GM10847 (cell line): ENCODE results near the gene PIK3CA.

Experiments
- POLR2A ChIP-seq: IDR thresholded peaks from 2 replicates; pipeline ENCODE4 v1.6.1; 2011; ENCODE audit not compliant: insufficient read length; ENCODE audit errors: extremely low read depth

The PIK3CA gene

GRCh38 chr3:179149951-179150350 lies 1.8 kb downstream of the PIK3CA start:
- TF ChIP-seq POLR2A, result no peak

- TF ChIP-seq POLR2A, result no peak
Measured at GRCh38 chr3:179150610-179151009, 2.5 kb downstream of the PIK3CA start.

GRCh38 chr3:179151474-179151873 lies 3.3 kb downstream of the PIK3CA start:
- no peak for TF ChIP-seq POLR2A

GRCh38 chr3:179156170-179156569 lies 8.0 kb downstream of the PIK3CA start:
- no peak for TF ChIP-seq POLR2A

DNA sequence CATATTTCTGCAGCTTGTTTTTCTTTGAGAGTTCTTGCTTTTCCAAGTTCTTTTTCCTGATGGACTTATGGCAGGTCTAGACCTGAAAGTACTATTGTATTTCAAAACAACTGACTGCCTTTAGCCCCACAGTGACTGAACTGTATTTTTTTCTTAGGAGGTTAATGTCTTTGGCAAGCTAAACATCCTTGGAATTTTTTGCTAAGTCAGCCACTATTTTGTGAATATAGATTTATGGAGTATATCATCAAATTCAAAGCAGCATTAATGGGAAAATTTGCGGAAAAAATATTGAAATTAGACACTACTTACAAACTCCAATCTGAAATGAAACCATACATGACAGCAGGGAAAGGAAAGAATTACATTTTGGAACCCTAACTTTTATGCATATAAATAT lies 8.6 kb downstream of the PIK3CA start:
- TF ChIP-seq POLR2A, result no peak

DNA sequence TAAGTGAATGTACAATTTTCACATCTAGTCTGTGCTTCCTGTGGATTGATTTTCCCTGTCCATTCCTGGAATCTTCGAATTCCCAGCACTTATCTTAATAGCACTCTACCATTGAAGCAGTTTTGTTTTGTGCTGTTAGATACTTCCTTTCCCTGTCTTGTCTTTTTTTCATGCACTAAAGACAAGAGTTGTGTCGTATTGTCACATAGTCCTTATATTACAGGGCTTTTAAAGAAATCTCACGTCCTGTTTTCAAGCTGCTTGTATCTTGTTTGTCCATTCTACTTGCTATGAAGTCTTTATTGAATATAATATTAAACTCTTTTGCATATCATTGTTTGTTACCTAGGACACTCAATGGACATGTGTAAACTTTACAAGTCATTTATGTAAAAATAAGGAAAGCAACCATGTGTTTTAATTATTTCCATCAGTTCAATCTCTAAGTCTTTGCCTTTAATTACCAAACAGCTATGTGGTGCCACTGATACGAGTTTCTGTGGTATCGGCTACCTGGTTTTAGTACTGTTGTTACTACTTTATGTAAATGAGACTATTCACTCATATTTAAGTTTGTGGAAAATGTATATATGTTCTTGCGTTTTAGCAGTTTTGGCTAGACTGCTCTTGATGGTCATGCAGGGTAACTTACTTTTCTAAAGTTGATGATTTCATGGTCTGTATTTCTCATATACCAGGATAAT lies 10.3 kb downstream of the PIK3CA start:
- TF ChIP-seq POLR2A, result no peak

DNA sequence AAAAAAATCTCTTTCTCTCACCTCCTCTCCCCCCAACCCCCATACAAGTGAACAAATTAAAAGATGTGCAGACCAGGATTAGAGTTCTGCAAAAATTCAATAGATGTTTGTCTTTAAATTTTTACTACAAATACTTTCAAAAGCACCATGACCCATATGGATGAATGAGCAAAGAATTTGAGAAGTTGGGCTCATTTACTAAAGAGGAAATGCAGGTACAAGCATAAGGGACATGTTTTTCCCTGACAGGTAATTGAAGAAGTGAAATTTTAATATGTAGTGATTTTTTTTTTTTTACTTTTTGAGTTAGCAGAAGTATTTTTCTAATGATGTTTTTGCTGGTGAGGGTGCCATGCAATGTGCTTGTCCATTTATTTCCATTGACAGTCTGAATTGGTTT lies 15.3 kb downstream of the PIK3CA start:
- no peak for TF ChIP-seq POLR2A

- TF ChIP-seq POLR2A, result no peak
Measured at GRCh38 chr3:179164857-179165256, 16.7 kb downstream of the PIK3CA start.

DNA sequence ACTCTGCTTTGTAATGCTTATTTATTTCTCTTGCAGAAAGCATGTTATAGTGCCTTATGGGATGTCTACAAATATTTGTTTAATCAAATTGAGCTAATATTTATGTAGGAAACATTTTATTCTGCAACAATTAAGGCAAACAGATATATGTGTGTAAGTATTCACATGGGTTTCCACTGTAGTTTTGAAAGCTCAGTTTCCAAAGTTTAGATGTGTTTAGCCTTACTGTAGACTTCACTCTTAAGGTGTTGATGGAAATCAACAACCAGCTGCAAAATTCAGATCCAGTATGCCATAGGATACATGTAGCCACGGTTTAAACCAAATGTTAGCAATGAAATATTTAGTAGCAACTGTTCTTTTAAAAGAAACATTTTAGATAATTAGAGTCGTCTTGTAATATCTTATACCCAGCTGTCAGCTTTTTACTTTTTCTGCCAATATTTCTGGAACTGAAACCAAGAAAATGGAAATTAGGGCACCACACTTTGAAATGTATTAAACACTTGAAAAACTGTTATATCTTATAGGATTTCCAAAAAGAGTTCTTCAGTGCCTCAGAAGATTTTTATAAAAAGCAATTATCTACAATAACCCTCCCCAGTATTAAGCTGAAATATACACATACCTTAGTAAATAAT lies 18.5 kb downstream of the PIK3CA start:
- TF ChIP-seq POLR2A, result no peak

DNA sequence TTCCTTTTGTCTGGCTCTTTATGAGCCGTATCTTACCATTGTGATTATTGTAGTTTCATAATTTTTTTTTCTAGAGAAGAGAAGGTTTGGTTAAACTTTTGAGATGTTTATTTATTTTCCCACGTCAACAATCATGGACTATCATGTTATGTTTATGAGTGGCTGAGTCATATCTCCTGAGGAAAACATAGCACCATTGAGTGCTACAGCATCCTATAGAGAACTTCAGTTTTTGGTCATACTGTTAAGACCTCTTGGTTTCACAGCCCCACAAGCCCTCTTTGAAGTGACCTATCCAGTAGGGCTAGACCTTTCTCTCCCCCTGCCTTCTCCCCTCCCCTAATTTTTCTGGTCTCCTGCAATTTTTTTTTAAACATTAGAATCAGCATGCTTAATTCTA lies 20.8 kb downstream of the PIK3CA start:
- TF ChIP-seq POLR2A, result no peak

DNA sequence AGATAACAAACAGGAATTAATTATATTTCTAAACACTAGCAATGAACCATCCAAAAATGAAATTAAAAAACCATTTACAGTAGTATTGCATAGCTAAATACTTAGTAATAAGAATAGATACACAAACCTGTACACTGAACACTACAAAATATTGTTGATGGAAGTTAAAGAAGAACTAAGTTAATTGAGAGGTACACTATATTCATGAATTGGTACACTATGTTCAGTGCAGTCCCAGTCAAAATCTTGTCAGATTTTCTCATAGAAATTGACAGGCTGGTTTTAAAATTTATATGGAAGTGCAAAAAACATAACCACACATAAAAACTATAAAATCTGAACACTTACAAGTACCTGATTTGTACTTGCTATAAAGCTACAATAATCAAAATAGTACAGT lies 24.4 kb downstream of the PIK3CA start:
- no peak for TF ChIP-seq POLR2A

- TF ChIP-seq POLR2A, result no peak
Measured at GRCh38 chr3:179174316-179174715, 26.2 kb downstream of the PIK3CA start.

DNA sequence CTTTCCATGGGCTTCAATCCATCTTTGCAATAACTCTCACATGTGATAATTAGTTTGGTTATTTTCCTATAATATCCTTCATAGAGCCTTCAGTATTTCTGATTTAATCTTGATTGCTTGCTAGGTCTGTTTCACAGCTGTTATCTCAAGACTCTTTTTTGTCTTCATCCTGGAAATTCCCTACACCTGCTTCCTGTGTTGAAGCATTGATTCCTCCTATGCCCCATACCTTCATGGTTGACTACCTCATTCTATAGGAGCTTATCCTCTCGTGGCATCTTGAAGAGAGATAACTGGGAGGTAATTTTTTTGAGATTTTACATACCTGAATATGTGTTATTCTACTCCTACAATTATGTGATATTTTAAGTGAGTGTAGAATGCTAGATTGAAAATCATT lies 26.7 kb downstream of the PIK3CA start:
- no peak for TF ChIP-seq POLR2A

DNA sequence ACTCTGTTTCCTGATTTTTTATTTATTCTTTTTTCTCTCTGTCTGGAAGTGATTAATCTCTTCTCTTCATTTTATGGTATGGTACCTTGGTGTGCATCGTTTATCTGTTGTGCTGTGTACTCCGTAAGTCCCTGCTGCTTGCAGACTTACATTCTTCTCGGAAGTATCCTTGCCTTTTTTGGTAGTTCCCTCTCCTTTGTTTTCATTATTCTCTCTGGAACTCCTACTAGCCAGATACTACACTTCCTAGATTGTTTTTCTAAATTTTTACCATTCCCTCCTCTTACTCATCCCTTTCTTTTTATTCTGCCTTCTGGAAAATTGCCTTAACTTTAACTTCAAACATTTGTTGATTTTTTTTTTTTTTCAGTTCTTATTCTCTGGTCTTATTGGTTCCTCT lies 27.2 kb downstream of the PIK3CA start:
- TF ChIP-seq POLR2A, result no peak

GRCh38 chr3:179177611-179178010 lies 29.5 kb downstream of the PIK3CA start:
- no peak for TF ChIP-seq POLR2A

DNA sequence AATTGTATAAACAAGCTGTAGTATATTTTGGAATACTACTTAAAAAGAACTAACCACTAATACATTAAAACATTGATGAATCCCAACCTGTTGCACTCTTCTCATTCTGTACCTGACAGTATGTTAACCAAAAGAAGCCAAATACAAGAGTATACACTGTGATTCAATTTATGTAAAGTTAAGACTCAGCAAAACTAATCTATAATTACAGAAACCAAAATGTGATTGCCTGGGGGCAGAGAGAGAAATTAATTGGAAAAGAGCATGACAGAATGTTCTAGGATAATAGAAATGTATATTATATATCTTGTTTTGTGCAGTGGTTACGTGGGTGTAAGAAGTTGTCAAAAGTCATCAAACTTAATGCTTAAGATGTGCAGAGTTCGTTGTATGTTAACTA lies 31.1 kb downstream of the PIK3CA start:
- no peak for TF ChIP-seq POLR2A
